Germinal center (tissue), 1 donor: ENCODE results near the gene PCGF2.

Source experiments
- DNase-seq: peaks from one replicate; pipeline ENCODE4 v3.0.0; 2012; ENCODE audit warnings: mixed read lengths, low spot score

The PCGF2 gene

GRCh38 chr17:38702916-38703741 is 45.0 kb downstream of the PCGF2 start:
- peak; percentile 26 for DNase-seq

DNA sequence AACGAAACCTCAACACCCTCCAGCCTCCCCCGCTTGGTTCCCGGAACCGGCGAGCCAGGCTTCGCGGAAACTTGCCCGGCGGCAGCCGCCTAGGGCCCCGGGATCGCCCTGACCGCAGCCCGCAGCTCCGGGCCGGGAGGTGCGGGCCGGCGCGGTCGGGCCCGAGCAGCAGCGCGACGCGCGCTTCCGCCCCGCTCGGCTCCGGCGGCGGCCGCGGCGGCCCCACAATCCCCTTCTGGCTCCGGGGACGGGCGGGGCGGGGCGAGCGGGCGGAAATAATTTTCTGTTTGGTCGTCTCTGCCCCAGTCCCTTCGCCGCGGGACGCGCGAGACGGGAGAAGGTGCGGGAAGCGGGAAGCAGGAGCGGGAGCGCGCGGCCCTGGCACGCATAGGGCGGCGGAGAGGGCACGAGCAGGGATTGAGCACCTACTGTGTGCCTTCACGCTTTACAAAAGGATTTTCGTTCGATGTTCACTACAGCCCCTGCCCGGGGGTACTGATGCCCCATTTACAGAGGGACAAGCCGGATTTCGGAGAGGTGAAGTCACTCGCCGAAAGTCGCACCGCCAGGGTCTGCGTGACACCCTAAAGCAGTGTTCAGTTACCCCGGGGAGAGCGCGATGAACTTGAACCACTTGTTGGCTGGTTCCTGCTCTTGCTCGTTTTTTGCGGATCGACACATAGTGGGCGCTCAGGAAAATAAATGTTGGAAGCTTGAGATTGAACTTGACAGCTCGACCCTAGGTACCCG is 45.8 kb downstream of the PCGF2 start:
- DNase-seq: peak; percentile 81

DNA sequence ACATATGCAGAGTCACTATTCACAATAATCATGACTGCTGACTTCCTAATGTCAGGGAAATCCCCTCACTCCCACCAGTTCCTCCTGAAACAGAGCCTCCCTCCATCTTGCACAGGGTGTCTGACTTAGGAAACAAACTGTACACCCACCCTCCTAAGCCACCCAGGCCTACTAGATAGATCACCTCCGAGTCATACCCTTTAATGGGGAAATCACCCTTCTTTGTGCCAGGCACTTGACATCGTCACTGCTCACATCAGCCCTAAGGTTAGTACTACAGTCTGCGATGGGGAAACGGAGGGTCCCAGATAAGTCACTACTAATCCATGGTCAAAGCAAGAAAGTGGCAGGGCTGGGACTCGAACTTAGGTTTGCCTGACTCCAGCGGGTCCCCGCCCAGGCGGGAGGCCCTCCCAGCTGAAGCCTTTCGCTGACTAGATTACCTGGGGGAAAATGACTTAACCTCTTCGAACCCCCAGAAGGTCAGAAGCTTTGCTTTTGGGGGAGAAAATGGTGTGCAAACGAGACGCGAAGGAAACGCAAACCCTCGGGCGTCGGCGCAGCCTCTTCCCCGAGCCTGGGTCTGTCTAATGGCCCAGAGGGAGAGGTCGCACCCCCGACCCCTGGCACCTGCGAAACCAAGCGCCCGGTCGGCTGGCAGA is 46.5 kb downstream of the PCGF2 start:
- peak; percentile 64 for DNase-seq

GRCh38 chr17:38698760-38699159 is 49.4 kb downstream of the PCGF2 start:
- no peak for DNase-seq

GRCh38 chr17:38697061-38697820 is 50.9 kb downstream of the PCGF2 start:
- no peak for DNase-seq

DNA sequence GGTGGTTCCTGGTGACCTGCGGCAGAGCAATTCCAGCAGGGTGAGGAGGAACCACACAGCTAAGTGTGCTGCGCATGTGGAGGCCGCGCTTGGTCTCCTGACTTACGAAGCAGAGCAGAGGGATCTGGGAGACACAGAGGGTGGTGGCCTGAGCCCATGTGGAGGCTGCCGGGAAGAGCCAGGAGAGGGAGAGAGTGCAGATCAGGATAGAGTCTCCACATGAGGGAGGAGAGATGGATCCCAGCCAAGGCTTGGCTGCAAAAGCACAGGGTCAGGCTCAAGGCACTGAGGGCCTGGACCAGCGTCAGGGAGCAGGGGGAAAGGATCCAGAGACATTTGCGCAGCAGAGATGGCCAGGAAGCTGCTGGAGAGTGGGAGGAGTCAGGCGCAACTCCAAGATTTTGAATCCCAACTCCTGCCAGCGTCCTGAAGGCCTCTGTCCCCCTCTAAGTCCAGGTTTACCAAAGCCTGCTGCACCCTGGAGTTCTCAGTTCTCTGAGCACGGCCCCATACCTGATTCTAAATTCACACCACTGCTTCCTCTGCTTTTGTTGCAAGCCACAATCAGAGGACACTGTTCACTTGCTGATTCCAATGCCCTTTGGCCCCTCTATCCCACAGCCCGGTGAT is 54.3 kb downstream of the PCGF2 start:
- DNase-seq: no peak

DNA sequence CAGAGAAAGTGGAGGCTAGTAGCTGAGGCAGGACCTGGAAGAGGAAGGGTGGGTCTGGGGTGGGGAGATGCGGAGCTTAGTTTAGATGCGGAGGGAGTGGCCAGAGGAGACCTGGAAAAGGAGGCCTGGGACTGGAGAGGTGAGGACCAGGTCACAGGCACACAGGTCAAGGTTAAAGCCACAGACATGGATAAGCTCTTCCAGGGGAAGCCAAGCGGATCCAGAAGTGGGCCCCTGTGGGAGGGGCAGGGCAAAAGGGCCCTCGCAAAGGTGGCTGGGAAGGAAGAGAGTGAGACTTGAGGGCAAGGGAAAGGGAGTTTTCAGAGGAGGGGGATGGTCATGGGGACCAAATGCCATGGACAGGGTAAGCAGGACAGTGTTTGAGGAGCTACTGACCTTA is 57.0 kb downstream of the PCGF2 start:
- DNase-seq: no peak

DNA sequence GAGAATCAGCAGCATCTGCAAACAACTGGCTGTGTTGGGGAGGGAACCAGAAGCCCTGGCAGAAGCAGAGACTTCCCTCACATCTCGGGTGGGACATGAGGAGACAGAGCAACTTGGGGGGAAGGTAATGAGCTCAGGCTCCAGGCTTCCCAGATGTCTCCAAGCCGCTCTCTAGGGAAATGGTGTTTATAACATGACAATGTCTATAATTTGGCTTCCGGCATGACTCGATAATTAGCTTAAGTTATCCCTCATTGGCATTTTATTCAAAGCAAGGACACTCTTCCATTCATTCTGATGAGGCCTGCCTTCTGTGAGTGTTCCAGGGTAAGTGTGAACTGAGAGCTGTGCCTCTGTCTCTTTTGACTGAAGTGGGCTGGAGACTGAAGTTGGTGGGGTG is 57.8 kb downstream of the PCGF2 start:
- DNase-seq: no peak

DNA sequence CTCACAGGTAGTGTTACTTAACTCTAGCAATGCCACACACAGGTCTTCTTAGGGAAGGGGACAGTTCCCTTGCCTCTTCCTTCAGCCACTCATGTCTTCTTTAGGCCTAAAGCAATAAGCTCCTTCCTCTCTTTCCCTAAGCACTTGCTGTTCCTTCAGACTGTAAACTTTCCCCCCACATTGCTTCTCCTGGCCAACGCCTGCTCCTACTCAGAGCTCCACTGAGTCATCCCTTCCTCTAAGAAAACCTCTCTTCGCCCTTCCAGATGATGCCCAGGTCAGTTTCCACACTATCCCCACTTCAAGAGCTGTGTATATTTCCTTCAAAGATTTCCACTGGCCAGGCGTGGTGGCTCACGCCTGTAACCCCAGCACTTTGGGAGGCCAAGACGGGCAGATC is 60.9 kb downstream of the PCGF2 start:
- no peak for DNase-seq

GRCh38 chr17:38685491-38685890 is 62.6 kb downstream of the PCGF2 start:
- DNase-seq: no peak
